WTC11 (cell line): ENCODE measurements around the gene SNX25.

Source experiments
- CREM ChIP-seq: sonication (generic); formaldehyde crosslinking; IDR thresholded peaks from 2 replicates; pipeline ENCODE4 v1.8.1; 2022; ENCODE audit warnings: mild to moderate bottlenecking, missing genetic modification reagents, moderate library complexity
- EMX1 ChIP-seq: fragments of 250-450 bp; sonication (Bioruptor Pico); IDR thresholded peaks from 2 replicates; pipeline ENCODE4 v1.8.0; 2021; ENCODE audit warnings: mild to moderate bottlenecking
- GABPB1 ChIP-seq: sonication (generic); formaldehyde crosslinking; IDR thresholded peaks from 2 replicates; pipeline ENCODE4 v1.8.1; 2023; ENCODE audit warnings: mild to moderate bottlenecking, missing genetic modification reagents
- KAT7 ChIP-seq: sonication (generic); formaldehyde crosslinking; IDR thresholded peaks from 2 replicates; pipeline ENCODE4 v1.8.1; 2023; ENCODE audit warnings: missing genetic modification reagents, mild to moderate bottlenecking, borderline replicate concordance
- NR1H2 ChIP-seq: sonication (generic); formaldehyde crosslinking; IDR thresholded peaks from 2 replicates; pipeline ENCODE4 v1.9.0; 2021; ENCODE audit warnings: mild to moderate bottlenecking, moderate library complexity, missing genetic modification reagents
- SP1 ChIP-seq: sonication (generic); formaldehyde crosslinking; conservative IDR thresholded peaks from 2 replicates; pipeline ENCODE4 v1.8.1; 2022; ENCODE audit warnings: missing genetic modification reagents
- TP53 ChIP-seq: sonication (generic); formaldehyde crosslinking; IDR thresholded peaks from 2 replicates; pipeline ENCODE4 v1.8.1; 2023; ENCODE audit warnings: mild to moderate bottlenecking, missing genetic modification reagents
- ZNF121 ChIP-seq: sonication (generic); formaldehyde crosslinking; IDR thresholded peaks from 2 replicates; pipeline ENCODE4 v1.8.0; 2023; ENCODE audit warnings: missing genetic modification reagents
- ZNF138 ChIP-seq: sonication (generic); formaldehyde crosslinking; conservative IDR thresholded peaks from 2 replicates; pipeline ENCODE4 v1.8.1; 2022; ENCODE audit warnings: mild to moderate bottlenecking, moderate library complexity, missing genetic modification reagents
- TF ChIP-seq, protein P1 (sequence below): fragments of 200-600 bp; IDR thresholded peaks from 2 replicates; pipeline ENCODE4 v1.8.0; 2022; ENCODE audit warnings: antibody characterized with exemption
- TF ChIP-seq, protein P2 (sequence below): sonication (generic); formaldehyde crosslinking; IDR thresholded peaks from 2 replicates; pipeline ENCODE4 v1.8.1; 2023; ENCODE audit warnings: mild to moderate bottlenecking, missing genetic modification reagents

DNA sequence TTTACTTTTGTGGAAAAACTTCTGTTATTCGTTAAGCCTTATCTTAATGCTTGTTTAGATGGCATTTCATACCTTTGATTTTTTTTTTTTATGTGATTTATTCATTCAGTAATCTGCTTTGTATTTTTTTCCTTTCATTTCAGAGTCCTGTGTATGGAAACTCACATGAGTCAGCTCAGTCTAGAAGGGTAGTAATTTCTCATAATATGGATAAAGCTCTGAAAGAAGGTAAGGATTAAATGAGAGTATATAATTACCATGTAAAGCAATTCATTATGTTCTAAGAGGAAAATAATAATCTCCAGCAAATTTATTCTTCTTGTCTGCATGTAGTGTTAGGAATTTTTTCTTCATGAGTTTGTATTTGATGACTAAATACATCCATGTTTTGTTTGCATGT, 37.8 kb downstream of the SNX25 start:
- TF ChIP-seq ZNF138 (CRISPR knock-in tag) (no peak), SP1 (CRISPR knock-in tag) (no peak), NR1H2 (CRISPR knock-in tag) (no peak), GABPB1 (no peak), ZNF121 (no peak), TP53 (CRISPR knock-in tag) (no peak), KAT7 (no peak), CREM (CRISPR knock-in tag) (no peak), EMX1 (CRISPR knock-in tag) (no peak)
- TF ChIP-seq, protein P1, sequence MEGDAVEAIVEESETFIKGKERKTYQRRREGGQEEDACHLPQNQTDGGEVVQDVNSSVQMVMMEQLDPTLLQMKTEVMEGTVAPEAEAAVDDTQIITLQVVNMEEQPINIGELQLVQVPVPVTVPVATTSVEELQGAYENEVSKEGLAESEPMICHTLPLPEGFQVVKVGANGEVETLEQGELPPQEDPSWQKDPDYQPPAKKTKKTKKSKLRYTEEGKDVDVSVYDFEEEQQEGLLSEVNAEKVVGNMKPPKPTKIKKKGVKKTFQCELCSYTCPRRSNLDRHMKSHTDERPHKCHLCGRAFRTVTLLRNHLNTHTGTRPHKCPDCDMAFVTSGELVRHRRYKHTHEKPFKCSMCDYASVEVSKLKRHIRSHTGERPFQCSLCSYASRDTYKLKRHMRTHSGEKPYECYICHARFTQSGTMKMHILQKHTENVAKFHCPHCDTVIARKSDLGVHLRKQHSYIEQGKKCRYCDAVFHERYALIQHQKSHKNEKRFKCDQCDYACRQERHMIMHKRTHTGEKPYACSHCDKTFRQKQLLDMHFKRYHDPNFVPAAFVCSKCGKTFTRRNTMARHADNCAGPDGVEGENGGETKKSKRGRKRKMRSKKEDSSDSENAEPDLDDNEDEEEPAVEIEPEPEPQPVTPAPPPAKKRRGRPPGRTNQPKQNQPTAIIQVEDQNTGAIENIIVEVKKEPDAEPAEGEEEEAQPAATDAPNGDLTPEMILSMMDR: no peak
- TF ChIP-seq, protein P2, sequence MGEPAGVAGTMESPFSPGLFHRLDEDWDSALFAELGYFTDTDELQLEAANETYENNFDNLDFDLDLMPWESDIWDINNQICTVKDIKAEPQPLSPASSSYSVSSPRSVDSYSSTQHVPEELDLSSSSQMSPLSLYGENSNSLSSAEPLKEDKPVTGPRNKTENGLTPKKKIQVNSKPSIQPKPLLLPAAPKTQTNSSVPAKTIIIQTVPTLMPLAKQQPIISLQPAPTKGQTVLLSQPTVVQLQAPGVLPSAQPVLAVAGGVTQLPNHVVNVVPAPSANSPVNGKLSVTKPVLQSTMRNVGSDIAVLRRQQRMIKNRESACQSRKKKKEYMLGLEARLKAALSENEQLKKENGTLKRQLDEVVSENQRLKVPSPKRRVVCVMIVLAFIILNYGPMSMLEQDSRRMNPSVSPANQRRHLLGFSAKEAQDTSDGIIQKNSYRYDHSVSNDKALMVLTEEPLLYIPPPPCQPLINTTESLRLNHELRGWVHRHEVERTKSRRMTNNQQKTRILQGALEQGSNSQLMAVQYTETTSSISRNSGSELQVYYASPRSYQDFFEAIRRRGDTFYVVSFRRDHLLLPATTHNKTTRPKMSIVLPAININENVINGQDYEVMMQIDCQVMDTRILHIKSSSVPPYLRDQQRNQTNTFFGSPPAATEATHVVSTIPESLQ (CRISPR knock-in tag): no peak
